Fibroblast of mammary gland (primary cell): ENCODE data around the gene SPAG4.
A peak's percentile ranks its signal among the peaks of the same experiment; 100 is the strongest.

ENCODE experiments used
- DNase-seq: peaks from one replicate; pipeline ENCODE4 v3.0.0-alpha.2; 2010; ENCODE audit warnings: low read depth
- H3K4me3 ChIP-seq: 2 replicates; pipeline ENCODE4 v1.5.1; 2011; ENCODE audit warnings: low read depth, mild to moderate bottlenecking, low read length, moderate library complexity; ENCODE audit not compliant: control insufficient read depth
- CTCF ChIP-seq: conservative IDR thresholded peaks from 2 replicates; pipeline ENCODE4 v1.5.1; 2011; ENCODE audit warnings: low read depth, low read length, inconsistent platforms; ENCODE audit not compliant: control insufficient read depth, insufficient read depth

SPAG4 gene

DNA sequence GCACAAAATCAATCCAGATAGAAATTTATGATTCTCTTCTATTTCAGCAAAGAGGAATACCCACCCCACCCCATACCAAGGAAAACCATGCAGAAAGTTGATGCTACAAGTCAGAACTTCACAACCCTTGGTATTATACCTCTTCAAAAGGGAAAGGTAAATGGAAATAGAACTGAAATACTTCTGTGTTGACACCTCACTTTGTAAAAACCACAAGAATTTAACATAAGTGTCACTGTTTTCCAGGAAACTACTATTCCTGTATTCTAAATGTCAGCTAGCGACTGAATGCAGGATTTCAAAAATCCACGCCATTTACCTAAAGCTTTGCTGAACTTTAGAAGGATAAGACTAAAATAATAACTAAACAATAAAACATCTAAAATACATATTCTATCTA is 45.4 kb downstream of the SPAG4 start:
- DNase-seq, result no peak
- TF ChIP-seq CTCF, result no peak
- no peak overlapping the region for H3K4me3 ChIP-seq

- no peak for DNase-seq
These were observed 46.3 kb downstream of the SPAG4 start for GRCh38 chr20:35661908-35662307.

DNA sequence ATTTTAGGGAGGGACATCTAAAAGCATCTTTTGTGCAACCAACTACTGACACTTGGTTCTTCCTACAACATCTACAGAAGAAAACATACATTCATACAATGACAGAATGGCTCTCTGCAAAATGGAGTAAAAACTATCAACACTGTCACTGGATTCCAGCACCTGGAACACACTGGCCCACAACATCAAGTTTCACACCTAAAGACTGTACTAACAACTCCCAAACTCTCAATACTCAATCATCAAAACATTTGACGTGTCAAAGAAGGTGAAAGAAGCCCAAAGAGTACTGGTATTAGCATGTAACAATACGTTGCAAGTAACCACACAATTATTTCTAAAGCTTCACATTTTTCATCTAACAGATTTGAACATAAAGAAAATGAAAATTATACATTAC is 46.9 kb downstream of the SPAG4 start:
- H3K4me3 ChIP-seq, result peak overlapping the region; percentile 68
- no peak for TF ChIP-seq CTCF
- no peak for DNase-seq

More at GRCh38 chr20:35661908-35662307, 46.3 kb downstream of the SPAG4 start:
- no peak for TF ChIP-seq CTCF
- H3K4me3 ChIP-seq, result no peak overlapping the region

DNA sequence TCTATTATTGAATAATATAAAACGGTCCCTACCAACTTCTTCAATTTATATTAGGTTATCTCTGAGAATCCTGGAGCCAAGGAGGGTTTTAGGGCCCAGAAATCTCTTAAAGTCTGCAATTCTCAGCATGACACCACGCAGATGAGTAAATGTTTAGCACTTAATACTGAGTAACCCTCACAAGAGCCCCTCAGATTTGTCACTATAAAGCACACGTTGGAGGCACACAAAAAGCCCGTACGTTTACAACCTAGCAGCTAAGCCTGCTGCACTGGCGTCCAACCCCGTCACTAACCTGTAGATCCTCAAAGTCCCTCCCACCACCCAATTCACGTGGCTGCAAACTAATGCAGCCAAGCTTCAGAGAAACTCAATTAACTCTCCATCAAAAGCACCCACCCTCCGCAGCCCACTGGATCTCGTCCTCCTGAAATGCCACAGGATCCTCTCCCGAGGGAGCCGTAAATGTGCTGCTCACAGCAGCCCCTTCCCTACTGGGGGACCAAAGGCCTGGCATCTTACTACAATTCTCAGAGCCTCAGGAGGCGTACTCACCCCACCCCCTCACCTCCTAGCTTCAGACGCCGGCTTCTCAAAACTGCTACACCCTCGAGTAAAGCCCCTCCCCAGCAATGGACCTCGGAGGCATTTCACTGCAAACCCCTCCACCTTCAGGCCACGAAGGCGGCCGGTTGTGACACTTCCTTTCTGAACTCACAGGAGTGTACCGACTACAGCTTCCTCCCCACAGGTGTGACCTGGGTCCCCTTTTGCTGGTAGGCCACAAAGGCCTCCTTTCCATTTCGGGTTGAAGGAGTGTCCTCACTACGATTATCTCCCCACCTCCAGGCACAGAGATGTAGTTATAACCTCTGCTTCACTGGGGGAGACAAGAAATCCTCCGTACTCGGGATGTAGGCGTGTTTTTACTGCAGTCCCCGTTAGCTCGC is 48.2 kb downstream of the SPAG4 start:
- H3K4me3 ChIP-seq, result peak overlapping the region; percentile 68
- no peak for TF ChIP-seq CTCF
- peak; percentile 43 for DNase-seq

DNA sequence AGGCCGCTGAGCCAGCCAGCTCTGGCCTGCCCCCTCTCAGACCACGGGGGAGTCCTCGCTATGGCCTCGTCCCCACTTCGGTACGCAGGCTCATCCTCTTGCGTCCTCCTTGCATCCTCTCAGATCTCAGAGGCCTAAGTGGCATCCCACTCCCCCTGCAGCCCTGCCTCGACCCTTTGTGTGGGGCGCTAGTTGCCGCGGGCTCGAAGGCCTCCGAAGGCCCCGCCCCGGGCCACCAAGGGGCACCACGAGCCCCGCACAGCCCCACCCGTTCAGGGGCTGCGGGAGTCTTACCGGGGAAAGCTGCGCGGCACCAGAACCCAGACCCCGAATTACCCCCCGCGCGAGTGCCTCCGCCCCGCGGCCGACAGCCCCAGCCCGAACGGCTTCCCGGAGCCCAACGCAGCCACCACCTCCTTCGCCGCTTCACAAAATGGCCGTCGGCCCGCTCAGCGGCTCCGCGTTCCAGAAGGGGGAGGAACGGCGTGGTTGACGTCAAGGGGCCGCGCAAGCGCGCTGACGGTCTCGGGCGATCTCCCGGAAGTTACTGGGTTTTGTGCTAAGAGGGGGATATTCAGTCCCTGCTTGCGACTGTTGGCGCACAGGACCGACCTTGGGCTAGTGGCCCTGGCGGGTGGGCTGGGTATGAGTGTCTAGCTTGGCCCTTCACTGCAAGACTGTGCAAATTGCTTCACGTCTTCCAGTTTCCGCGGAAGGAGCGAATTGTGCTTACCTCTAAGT is 49.0 kb downstream of the SPAG4 start, which contains the start of the genes CPNE1 and RBM12:
Gene CPNE1 (minus strand): TSS at position 435 of the 741 bp plus-strand sequence. CDS start 31,977 bp downstream, outside the sequence.
Gene RBM12 (minus strand): TSS at position 435 of the 741 bp plus-strand sequence. CDS start 9,578 bp downstream, outside the sequence.
- peak within 1 kb of the TSS; percentile 68 for H3K4me3 ChIP-seq
- no peak for TF ChIP-seq CTCF
- DNase-seq, result peak; percentile 91

DNA sequence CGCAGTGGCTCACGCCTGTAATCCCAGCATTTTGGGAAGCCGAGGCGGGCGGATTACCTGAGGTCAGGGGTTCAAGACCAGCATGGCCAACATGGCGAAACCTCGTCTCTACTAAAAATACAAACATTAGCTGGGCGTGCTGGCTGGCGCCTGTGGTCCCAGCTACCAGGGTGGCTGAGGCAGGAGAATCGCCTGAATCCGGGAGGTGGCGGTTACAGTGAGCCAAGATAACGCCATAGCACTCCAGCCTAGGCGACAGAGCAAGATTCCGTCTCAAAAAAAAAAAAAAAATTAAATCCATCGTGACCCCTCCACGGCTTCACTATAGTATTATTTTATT is 50.3 kb downstream of the SPAG4 start:
- TF ChIP-seq CTCF, result no peak
- DNase-seq, result no peak
- no peak overlapping the region for H3K4me3 ChIP-seq
